Suprapubic skin (tissue), 4 donors: ENCODE results near the gene ILDR2.

Experiments
- EP300 ChIP-seq: sonication (generic); formaldehyde crosslinking; IDR thresholded peaks from one replicate; pipeline ENCODE4 v1.6.1; 2017; ENCODE audit warnings: antibody characterized with exemption
- POLR2A ChIP-seq, 2 donors: fragments of 450-650 bp; IDR thresholded peaks; one replicate each; pipeline ENCODE4 v1.6.1; 2017; ENCODE audit warnings: antibody characterized with exemption in 2 of 2, mild to moderate bottlenecking in 2 of 2, moderate library complexity in 2 of 2
- POLR2AphosphoS5 ChIP-seq, 3 donors: sonication (generic); formaldehyde crosslinking; IDR thresholded peaks; one replicate each; pipeline ENCODE4 v1.6.1; 2017; ENCODE audit warnings: antibody characterized with exemption in 3 of 3
- TF ChIP-seq, protein P1 (sequence below), 2 donors: fragments of 200-600 bp in 1 of 2; fragments of 450-650 bp in 1 of 2; sonication (generic) in 1 of 2; IDR thresholded peaks; one replicate each; pipeline ENCODE4 v1.5.1; 2016 to 2019; ENCODE audit warnings: antibody characterized with exemption in 2 of 2, mild to moderate bottlenecking in 1 of 2, moderate library complexity in 1 of 2

DNA sequence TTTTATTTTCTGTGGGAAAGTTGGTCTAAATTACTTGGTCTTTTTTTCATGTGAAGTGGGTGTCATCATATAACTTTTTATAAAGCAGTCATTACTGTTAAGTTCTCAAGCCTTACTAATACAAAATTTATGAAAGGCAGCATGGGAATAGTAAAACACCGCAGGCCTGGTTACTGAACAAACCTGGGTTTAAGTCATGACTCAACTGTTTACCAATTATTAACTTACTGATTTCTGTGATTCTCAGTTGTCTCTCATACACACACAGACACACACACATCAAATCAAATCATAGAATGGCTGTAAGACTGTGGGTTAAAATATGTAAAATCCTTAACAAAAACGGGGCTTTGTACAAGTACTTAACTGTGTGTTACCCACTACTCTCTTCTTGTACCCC is 28.4 kb upstream of the ILDR2 start:
- TF ChIP-seq, protein P1, sequence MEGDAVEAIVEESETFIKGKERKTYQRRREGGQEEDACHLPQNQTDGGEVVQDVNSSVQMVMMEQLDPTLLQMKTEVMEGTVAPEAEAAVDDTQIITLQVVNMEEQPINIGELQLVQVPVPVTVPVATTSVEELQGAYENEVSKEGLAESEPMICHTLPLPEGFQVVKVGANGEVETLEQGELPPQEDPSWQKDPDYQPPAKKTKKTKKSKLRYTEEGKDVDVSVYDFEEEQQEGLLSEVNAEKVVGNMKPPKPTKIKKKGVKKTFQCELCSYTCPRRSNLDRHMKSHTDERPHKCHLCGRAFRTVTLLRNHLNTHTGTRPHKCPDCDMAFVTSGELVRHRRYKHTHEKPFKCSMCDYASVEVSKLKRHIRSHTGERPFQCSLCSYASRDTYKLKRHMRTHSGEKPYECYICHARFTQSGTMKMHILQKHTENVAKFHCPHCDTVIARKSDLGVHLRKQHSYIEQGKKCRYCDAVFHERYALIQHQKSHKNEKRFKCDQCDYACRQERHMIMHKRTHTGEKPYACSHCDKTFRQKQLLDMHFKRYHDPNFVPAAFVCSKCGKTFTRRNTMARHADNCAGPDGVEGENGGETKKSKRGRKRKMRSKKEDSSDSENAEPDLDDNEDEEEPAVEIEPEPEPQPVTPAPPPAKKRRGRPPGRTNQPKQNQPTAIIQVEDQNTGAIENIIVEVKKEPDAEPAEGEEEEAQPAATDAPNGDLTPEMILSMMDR (IDR thresholded peaks at IDR 0.05), result no peak
- TF ChIP-seq EP300 (no peak), POLR2A (IDR thresholded peaks at IDR 0.05) (no peak), POLR2AphosphoS5 (IDR thresholded peaks at IDR 0.05) (no peak)
